OCI-M2 (cell line): ENCODE data around the gene TNFSF8.

Source experiments
- DNase-seq: peaks from one replicate; lab custom pipeline; 2025; ENCODE audit not compliant: unreplicated experiment; lab: John Stamatoyannopoulos, UW

Gene TNFSF8

DNA sequence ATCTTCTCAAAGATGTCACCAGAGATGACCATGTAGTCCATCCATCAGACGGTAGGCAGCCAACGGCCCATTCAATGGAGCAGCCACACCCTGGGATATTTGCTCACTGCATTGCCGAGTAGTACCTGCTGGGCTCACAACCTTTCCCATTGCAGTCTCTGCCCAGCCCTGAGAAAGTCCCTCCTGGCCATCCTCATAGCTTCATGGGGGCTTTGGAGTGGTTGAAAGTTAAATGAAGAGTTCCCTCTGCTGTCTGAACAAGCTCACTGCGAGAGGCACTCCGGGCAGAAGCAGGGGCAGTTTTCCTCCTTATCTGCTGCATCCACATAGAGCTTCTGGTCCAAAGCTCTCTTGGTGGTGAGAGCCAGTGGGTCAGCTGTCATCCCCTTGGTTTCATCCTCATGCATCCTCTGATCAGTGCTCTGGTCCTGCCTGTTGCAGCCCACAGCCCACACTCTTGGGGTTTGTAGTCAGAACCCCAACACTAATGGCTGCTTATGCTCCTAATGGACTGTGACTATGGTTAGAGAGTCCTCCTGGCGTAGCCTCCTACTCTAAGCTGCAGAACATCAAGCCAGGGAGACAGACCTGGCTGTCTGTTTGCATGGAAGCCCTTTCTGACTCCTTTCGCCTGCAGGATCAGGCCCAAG lies 23.3 kb downstream of the TNFSF8 start:
- no peak for DNase-seq

DNA sequence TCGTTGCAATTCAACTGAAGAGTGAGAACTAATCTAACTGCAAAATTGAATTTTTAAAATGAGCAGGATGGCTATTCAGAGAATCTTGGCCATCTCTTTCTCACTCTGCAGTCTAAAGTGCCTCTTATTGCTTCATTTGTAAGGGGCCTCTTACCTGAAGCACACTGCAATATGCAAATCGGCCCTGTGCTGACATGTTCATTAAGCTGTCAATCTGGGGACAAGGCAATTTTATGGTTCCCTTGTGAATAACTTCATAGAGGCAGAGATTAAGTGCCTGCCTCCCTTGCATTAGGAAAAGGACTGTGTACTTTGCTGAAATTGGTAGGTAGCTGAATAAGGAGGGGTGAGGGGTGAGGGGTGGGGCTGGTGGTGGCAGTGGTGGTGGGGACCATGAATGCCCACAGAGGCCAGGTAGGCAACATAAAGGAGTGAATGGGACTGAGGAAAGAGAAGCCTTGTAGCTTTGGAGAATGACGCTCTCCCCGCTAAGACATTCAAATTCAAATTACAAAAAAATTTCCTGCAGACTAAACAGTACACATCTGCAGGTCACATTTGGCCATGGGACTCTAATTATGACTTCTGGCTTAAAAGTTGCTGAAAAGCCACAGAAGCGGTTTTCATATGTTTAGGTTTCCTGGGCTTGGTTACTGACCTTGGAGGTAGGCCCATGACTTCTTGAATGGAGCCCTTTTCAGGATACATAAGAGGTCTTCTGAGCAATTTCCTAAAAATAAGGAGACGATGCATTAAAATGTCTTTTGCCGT lies 25.0 kb downstream of the TNFSF8 start:
- DNase-seq: no peak

DNA sequence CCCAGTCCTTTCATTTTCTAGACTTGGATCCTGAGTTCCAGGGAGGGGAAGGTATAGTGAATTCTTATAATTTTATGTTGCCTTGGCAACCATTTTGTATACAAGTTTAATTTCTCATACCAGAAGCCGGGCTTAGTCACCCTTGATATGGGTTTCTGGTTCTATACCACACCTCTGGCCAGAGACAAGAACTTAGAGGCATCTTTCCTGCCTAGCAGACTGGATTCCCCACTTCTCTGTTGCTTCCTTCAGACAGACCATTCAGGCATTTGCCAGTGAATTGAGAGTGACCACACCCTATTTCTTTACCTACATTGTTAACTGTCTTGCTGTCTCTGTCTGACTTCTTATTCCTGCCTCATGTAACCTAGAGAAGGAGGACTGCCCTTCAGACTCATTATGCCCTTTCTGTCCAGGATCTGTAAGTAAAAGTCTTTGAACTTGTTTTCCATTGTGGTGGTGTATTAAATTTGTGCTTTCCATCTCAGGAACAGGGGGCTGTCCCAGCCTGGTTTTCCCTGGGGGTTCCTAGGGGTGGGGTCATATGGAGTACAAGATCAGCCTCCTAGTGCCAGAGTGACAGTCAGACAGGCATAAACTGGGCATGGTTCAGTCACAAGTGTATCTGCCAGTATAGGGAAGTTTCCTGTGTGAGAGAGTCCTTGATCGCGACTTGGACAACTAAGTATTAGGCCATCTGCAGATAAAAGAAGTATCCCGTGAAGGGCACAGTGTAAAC lies 27.4 kb downstream of the TNFSF8 start:
- no peak for DNase-seq

DNA sequence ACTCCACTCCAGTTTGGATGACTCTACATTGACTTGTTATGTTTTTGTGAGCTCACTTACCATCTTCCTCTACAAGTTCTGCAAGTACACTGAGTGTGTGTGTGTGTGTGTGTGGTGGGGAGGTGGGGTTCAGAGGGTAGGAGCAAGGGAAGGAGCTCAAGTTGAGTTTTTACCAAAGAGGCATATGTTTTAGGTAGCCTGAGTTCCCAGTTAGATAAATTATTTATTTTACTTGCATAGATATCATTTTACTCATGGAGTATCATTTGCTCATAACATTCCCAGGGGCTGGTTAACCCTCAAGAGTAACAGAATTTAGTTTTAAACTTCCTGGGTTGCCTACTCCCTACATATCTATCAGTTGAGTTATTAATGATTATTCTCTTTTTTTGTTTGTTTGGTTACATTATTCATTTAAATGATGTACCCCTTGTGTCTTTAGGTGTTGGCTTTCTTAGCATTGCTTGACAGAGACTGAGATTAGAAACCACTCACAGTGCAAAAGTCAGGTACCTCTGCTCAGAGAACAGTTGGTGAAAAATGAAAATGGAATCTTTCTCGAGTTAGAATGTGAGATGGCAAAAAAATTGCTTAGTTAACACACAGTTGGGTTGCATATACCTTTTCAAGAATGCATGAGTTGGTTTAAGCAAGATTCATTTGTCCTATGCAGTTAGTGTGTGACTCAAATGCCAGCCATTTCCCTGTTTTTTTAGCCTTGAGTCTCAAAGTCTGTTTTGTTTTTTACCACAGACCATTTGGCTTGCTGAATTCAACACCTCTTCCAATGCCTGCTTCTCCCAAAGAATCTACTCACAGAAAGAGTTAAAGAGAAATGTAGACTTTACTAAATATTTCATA lies 29.2 kb downstream of the TNFSF8 start:
- no peak for DNase-seq

DNA sequence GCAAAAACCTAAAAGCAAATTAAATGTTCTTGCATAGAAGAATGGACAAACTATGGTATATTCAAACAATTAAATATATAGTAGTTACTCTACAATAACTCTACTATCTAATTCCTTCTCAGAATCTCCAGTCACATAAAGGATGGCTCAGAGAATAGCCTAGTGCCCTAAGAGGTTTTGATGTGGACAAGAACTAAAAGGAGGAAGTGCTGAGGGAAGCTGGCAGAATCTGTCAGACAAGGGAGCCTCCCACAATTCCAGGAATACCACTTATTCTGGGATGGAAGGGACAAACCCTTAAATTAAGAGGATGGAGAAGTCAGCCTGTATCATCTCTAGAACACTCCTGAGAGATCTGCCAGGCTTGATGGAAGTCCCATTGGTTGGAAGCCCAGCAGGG lies 30.4 kb downstream of the TNFSF8 start:
- no peak for DNase-seq

DNA sequence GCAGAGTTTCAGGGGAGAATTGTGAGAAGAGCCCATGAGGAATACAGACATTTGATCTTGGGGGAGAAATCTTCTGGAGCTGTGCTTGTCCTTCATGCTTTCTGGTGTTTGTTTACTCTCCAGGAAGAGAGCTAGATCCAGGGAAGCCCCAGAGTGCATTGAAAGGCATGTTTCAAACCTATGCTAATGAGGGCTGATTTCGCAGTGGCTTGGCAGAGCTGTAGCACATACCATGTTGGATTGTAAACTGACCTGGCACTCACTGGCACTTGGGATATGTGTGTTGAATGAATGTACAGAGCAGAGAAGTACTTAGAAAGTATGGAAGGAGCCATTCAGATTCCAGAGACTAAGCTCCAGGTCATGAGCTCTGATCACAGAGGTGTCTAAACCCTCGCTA lies 30.9 kb downstream of the TNFSF8 start:
- no peak for DNase-seq

DNA sequence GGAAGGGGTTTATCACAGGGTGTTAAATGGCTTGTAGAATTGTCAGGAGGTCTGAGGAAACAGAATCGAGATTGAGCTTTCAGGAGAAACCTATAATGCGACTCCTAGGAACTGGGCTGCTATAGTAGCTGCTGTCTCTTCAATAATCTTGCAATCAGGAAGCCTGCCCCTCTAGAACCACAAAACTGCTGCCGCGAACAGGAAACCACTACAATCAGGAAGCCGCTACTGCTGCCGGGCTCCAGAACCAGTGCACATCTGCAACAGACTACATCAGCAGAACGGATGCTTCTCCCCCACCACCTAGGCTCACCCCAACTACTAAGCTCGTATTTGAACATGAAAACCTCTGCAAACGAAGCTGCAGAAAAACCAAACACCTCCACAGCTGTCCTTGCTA lies 31.6 kb downstream of the TNFSF8 start:
- DNase-seq: no peak

DNA sequence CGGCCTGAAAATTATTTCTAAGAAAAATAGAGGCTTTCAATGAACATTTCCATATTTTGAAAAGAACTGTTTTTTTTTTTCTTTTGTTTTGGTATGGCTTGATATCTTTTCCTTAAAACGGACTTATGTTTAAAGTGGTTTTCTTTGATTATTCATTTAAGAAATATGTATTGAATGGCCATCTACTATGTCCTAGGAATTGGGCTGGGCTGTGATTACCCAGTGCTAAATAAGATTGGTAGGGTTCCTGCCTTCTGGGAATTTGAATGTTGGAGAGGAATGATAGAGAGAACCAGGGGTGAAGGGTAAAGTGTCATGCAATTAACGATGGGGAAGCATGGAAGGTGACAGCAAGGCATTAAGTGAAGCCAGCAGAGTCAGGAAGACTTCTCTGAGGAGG lies 33.2 kb downstream of the TNFSF8 start:
- DNase-seq: no peak

DNA sequence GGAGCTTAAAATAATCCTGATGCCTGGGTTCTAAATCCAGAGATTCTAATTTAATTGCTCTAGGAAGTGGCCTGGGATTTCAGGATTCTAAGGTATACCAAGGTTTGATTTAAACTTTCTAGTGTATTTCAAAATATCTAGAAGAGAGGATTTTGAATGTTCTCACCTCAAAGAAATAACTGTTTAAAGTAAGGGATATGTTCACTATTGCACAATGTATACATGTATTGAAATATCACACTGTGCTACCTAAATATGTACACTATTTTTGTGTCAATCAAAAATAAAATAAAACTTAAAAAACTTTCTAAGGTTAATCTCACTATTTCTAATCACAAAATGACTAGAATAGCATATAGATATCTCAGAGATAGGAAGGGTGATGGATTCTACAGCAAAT lies 34.0 kb downstream of the TNFSF8 start:
- no peak for DNase-seq

DNA sequence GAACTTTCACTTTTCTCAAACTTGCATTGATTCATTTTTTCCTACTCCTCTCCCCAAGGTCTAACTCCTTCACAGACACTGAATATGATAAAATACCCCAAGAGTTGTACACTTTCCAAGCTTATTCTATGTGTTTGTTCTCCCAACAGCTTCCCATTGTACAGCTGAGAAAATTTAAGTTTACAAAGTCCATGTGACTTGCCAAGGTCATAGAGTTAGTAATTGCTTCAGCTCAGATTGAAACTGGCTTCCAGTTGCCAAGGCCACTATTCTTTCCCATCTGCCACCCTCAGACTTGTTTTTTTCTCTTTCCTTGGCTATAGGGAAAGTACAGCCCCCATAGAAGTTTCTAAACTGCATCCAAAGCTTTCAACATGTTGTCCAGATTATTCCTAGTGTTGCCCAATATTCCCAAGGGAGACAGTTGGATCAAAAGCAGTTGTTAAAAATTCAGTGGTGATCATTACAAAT lies 34.8 kb downstream of the TNFSF8 start:
- DNase-seq: no peak

DNA sequence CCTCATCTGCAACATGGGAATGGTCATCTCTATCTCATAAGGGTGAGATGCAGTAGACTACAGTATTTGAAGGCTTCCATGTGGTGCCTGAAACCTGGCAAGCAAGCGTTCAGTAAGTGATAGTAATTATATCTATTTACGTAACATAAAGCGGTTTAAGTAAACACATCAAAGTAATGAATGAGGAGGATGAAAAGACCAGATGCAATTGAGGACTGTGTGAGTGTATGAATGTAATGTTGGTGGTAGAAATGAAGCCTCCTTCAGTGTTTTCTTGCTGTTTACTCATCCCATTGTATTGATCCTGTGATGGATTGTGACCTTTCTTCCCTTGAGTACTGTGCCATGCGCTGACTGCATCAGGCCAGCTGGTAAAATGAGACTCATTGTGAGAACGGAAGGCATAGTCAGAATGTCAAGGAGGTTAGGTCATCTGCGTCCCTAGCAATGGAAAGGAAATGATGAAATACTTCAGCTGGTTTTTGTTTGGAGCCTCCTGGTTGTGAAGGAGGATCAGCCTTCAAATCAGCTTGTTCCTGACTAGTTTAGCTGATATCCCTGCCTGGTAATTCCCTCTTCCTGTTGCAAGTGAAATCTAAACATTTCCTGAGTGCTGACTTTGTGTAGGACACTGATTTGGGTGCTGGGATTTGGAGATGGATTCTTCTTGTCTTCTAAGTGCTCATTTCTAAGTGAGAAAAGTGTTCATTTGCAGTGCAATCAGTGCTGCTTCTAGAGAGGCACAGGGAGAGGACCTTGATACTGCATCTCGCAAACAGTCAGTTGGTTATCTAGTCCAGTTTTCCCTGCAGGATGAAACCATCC lies 35.6 kb downstream of the TNFSF8 start:
- no peak for DNase-seq

DNA sequence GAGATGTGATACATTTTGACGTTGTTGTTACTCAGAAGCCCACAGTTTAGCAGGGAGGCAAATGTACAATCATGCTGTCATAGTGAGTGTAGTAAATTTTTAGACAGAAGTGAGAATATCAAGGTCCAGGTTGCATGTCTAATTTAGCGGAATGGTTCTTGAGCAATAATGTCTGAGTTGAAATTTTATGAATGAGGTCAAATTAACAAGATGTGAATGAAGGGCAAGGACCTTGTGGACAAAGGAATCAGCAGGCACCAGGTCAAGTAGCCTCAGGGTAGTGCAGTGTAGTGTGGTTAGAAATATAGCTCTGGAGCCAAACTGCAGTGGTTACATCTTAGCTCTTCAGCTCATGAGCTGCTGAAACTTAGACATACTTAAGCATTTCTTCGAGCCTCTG lies 36.2 kb downstream of the TNFSF8 start:
- DNase-seq: no peak

DNA sequence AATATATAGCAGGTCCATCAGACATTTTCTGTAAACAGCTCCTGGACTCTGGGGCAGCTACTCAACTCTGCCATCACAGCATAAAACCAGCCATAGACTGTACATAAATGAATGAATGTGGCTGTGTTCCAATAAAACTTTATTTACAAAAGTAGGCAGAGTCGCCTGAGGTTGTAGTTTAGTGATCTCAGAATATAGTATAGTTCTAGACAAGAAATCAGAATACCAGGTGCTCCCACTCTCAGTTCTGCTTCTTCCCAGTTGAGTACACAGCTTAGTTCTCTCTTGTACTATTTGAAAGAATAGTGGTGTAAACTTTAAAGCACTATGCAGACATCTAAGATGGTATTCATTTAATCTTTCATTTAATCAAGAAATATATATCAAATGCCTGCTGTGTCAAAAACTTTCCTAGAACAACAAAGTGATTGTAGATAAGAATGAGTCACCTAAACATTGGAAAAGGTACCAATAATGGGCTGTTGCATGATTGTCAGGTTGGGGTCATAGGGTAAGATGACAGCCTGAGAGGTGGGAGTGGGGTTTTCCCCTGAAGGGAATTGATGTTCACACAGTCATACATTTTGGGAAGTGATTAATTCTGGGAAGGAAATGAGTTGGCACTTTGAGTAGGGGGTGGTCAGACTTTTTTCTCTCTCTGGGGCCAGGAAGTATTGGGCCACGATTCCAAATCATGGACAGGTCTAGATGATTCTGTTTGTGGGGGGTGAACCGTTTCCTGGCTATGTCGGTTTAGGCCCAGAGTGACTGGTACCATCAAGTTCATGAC lies 37.0 kb downstream of the TNFSF8 start:
- no peak for DNase-seq

DNA sequence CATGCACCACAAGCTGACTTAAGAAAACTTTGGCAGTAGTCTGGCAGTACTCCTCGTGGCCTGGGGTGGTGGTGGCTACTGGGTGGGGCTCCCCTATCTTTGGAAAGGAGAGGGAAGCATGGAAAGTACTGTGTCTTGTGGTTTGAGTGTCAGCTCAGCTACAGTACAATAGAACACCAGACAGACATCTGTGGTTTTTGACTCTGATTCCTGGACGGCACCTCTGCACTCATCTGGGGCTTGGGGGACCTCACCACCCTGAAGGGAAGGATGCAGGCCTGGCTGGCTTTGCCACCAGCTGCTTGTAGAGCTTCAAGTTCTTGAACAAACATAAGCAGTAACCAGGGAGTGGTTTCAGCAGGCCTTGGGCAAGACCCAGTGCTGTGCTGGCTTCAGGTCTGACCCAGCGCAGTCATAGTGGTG lies 40.6 kb downstream of the TNFSF8 start:
- DNase-seq: no peak

DNA sequence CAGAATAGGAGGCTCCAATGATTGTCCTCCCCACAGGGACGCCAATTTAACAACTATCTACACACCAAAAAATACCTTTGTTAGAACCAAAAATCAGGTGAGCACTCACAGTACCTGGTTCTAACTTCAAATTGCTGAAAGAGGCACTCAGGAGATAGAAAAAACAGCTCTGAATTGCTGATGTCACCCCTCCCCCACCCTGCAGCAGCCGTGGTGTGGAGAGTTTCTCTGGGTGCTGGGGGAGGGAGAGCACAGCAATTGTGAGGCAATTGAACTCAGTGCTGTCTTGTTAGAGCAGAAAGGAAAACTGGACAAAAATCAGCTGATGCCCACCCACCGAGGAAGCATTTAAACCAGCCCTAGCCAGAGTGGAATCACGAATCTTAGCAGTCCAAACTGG lies 41.8 kb downstream of the TNFSF8 start:
- no peak for DNase-seq

DNA sequence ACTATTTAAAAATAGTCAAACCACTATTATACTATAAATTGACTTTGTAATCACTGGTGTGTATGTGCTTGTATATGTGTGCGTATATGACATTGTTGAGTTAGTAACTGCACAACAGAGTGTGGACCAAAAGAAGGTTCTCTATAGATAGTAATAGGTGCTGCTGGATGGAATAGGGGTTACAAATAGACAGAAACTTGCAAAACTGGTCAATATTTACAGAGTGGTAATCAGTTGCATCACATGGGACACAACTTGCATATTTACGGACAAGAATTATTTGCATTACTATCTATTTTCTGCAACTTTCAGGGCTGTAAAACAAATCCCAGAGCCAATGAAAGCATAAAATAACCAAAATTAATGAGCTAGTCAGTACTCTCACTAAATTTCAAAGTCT lies 42.4 kb downstream of the TNFSF8 start:
- no peak for DNase-seq

DNA sequence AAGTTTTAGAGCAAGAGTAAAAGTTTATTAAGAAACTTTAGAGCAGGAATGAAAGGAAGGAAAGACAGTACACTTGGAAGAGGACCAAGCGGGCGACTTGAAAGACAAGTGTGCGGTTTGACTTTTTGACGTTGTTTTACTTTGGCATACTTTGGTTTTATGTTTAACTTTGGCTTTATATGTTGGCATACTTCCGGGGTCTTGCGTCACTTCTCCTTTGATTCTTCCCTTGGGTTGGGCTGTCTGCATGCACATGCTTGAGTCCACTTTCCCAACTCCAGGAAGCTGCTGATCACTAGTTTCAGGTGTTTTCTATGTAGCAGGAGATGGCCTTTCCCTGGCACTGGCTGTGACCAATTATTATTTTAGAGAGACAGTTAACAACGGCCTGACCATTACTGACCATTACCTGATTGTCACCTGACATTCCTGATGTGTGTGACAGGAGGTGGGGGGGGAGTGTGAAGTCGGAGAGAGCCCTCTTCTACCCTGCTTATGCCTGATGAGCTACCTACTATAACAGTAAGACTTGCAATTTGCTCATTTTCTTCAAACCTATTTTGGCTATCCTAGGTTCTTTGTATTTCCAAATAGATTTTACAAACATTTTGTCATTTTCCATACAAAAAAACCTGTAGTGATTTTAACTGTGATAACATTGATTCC lies 45.5 kb downstream of the TNFSF8 start:
- no peak for DNase-seq

DNA sequence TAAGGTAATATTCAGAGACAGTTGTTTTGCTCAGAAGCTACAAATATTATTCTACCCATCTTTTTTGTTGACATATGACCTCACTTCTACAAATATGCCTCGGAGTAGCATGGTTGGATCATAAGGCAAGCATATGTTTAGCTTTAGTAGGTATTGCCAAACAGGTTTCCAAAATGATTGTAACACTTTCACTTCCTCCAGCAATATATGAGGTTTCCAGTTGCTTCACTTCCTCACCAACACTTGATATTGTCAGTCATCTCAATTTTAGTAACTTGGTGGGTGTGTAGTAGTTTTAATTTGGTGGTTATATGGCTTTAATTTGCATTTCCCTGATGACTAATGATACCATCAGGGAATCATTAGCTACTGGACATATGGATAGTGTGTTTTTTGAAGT lies 46.7 kb downstream of the TNFSF8 start:
- no peak for DNase-seq

DNA sequence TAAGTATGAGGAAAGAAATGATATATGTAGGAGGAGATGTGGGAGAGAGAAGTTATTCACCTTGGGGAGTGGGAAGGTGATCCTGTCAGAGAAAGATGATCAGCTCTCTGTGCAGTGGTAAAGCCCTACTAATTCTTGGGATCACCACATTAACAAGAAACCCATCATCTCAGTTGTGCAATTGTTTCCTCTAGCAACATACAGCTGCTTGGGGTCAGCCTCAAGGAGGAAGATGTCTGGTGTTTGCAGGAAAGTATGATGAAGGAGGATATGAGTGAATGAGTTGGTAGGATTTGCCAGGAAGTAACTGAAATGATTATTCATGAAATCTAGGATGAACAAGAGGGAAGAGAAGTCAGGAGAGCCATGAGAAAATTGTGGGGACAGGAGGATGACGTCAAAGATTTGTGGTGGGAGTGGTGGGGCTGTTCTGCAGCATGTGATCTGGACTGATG lies 50.1 kb downstream of the TNFSF8 start:
- no peak for DNase-seq
